SW480 (cell line): Measurements from ENCODE around the gene DOK6.
A peak's percentile ranks its signal among the peaks of the same experiment; 100 is the strongest.
"Not testable (repeated sequence)": the region's sequence is repeated elsewhere in the genome, so short reads cannot be mapped to it uniquely, and the experiment has no call there.

Experiments
- DNase-seq: peaks from one replicate; pipeline ENCODE4 v3.0.0-alpha.2; 2016; ENCODE audit warnings: low spot score

The DOK6 gene

DNA sequence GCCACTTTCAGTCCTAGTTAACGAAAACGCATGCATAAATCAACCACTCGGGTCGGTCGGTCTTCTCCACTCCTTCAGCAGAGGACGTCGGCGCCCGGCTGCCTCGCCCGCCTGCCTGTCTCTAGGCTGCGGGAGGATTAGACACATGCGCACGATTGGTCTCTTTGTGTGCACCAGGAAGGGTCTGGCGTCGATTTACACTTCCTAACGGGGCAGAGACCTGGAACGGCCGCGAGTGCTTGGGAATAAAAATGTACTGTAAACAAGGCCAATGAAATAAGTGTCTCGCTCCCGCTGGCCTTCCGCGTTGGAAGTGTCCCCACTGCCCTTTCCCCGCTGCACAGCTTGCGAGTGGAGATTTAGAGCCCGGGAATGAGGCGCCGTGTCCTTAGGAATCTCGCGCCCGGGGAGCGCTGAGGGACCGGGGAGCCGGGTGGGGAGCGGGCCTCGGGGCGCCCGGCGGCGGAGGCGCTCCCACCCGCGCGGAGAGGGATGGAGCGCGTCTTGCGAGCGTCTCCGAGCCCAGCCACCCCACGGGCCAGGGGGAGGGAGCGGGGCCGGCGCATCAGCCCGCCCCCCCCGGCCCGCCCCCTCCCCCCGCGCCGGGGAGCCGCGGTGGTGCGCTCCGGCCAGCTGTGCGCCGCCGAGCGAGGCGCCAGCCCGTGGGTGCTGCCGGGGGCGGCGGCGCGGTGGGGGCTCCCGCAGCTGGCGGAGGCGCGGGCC, at the start of gene DOK6:
TSS of gene DOK6 (plus strand) at position 636 of the 723 bp plus-strand sequence.
- no peak for DNase-seq

DNA sequence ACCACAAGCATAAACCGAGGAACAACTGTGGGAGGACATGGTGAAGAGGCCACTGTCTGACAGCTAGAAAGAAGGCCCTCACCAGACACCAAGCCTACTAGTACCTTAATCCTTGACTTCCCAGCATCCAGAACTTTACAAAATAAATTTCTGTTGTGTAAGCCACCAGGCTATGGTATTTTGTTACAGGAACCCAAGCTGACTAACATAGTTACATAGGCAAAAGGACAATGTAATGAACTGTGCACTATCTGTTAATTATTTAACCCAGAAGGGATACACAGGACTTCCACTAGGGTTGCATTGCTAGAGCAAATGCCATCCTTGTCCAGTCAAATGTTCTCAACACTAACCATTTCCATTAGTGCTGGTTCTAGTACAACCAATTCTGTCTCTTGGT, 47.7 kb upstream of the DOK6 start:
- no peak for DNase-seq

DNA sequence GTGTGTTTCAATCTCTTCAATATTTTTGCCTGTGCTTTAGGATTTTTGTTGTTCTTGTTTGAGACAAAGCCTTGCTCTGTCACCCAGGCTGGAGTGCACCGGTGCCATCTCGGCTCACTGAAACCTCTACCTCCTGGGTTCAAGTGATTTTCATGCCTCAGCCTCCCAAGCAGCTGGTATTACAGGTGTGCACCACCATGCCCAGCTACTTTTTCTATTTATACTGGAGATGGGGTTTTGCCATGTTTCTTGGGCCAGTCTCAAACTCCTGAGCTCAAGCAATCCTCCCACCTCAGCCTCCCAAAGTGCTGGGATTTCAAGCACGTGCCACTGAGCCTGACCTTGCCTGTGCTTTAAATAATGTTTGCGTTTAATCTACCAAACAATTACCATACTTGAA, 43.1 kb upstream of the DOK6 start:
- DNase-seq: no peak

DNA sequence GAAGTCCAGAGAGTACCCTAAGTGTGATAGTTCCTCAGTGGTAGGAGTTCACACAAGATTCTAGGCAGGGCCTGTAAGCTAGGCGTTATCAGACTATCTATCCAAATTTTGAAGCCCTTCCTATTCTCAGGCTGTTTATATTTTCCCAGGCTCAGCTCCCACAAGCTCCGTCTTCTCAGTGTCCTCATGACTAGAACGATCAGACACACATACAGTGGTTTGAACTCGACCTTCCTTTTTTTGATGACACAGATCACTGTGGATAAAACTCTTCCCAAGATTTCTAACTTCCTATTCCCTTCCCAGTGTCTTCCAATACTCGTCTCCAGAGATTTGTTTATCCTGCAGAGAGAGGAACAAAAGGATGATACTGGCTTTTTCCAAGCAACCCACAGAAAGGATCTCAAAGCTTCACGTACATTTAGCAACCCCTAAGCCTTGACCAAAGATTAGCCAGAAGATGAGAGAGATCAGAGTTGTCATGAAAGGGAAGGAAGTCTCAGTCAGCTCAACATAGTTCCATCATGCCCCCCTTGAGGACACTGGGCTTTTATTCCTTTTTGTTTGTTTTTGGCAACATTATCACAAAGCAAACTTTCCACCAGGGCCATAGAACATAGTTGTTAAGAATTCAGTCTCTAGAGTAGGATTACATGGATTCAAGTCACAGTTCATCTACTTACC, 42.3 kb upstream of the DOK6 start:
- DNase-seq: no peak

DNA sequence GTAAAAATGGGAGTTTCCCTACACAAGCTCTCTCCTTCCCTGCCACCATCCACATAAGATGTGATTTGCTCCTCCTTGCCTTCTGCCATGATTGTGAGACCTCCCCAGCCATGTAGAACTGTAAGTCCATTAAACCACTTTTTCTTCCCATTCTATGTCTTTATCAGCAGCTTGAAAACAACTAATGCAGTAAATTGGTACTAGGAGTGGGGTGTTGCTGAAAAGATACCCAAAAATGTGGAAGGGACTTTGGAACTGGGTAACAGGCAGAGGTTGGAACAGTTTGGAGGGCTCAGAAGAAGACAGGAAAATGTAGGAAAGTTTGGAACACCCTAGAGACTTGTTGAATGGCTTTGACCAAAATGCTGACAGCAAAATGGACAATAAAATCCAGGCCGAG, 40.9 kb upstream of the DOK6 start:
- not testable (repeated sequence) for DNase-seq

DNA sequence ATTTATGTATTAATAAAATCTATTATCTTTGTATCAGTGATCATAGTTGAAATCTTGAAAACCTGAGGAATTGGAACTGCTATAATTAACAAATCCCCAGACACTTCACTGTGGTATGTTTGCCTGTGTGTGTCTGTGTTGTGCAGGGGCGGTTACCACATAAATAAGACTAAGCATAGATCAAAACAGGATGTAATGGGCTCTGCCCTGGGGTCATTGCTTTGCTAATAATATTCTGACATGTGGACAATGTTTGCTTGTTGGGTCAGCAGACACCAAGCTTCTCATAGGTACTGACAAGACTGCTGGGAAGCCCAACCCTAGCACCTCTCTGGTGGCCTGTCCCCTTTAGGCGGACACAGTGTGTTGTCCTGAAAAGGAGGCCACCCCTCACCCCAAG, 35.8 kb upstream of the DOK6 start:
- DNase-seq: no peak

DNA sequence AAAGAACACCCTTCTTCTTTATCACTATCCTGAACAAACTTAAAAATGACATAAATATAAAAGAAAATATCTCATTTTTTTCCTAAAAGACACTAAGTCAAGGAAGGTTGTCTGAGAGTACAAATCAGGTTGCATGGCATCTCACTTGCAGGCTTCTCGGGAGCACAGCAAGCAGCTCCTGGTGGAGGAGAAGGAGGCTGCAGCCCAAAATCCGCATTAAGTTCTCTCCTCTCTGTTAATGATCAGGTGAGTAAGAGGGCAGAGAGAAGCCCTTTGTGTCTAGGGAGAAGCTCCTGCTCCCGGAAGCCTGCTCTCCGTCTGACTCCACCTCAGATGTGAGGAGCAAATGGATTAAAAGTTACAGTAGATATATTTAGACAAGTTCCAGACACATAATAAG, 35.0 kb upstream of the DOK6 start:
- no peak for DNase-seq

DNA sequence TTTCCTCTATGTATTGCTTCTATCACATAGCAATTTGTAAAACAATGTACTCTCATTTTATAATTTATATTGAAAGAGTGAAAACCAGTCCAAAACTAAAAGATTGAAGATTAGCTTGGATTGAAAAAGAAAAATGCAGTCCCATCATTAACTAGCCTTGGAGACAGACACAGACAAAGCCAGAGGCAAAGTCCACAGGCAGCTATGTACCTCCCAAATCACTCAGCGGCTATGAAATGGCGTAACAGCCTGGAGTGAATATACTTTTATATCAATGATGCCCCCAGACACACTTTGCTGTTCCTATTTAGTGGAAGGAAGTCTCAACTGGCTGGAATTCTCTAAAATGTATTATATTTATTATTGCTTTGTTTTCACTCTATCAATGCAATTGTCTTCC, 33.6 kb upstream of the DOK6 start:
- no peak for DNase-seq

DNA sequence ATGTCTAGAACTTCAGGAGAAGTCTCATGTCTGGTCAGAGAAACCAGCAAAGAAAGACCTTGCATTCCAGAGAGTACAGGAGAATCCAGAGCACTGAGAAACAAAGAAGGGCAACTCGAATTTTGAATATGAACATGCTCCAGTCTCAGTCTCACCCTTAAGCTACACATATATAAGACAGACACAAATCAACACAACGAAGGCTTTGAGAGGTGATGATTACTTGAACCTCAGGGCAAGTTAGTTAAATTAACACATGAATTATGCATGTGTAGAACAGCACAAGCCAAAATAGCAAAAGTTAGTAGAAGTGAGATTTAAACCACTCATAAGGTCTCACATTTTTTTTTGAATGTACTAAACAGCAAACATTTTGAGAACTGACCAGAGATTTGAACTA, 29.0 kb upstream of the DOK6 start:
- no peak for DNase-seq

DNA sequence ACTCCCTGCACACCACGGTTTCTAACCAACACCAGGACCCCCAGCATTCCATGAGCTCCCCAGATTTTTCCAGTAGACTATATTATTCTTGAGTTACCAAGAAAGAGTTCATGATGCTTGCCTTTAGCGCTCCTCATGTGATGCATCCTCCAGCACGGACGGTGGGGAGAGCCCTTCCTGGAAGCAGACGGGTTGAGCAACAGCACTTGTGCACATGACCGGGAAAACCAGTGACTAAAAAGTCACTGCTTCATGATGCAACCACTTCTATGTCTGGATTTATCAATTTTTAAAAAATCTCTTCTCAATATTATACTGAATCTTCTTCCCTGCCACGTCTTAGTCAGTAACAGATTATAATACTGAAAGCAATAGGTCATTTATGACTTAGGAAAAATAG, 20.4 kb upstream of the DOK6 start:
- no peak for DNase-seq

DNA sequence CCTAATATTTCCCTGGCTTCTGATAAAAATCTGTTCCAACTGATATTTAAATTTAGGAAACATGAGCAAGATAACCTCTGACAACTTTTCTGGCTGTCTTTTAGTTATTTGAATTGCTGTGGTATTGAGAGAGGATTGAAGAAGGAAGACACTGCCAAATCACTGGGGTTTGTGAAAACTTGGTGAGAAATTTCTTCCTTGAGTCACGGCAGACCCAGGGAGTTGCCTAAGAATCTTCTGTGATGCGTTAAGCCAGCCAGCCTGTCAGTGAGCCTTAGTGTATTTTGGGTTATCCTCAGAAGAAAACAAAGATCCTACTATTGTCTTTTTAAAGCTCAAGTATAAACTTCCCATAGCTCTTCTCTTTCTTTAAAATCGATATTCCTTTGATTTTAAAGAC, 17.5 kb upstream of the DOK6 start:
- DNase-seq: no peak

DNA sequence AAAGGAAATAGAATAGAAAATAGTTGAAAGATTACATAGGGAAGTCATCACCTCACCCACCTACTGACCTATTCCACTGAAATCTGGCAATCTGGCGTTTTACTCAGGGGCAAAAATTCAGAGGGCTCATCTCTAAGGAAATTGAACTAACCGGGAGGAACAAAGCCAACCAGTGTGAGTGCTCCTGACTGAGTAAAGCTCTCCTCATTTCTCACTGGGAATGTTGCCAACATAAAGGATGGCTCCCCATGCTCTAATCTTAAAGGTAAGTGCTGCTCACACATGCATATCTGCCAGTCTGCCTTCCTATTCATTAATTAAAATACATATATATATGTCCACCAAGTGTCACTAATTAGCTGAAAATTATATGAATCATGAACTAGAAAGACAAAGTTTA, 13.5 kb upstream of the DOK6 start:
- DNase-seq: no peak

DNA sequence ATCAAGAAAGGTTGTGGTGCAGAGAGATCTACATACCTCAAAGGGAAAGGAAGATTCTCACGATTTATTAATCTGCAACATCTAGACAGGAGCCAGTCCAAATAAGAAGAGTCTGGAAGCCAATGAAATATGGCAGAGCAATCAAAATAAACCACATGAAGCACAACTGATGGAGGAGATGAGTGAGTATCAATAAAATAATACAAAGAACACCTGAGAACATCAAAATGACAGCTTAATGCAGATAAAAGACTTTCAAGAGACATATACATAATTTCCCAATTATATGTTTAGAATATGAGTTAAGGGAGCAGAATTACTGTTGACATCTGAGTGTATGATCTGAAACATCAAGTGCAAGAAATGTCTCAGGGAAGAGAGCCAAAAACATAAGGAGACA, 12.5 kb upstream of the DOK6 start:
- DNase-seq: no peak

DNA sequence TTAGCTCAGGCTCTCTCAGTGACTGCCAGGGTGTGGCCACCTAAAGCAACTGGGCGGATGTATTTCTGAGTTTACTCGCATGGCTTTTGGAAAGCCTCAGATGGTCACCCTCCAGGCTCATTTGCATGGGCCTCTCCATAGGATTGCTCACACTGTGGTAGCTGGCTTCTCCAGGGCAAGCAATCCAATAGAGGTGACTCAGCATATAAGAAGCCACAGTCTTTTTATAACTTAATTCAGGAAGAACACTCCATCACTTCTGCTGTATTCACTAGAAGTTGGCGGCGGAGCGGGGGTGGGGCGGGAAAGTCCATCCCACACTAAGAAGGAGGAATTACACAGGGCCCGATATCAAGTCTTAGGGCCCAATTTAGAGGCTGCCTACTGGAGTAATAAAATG, 3.6 kb upstream of the DOK6 start:
- peak; percentile 58 for DNase-seq

DNA sequence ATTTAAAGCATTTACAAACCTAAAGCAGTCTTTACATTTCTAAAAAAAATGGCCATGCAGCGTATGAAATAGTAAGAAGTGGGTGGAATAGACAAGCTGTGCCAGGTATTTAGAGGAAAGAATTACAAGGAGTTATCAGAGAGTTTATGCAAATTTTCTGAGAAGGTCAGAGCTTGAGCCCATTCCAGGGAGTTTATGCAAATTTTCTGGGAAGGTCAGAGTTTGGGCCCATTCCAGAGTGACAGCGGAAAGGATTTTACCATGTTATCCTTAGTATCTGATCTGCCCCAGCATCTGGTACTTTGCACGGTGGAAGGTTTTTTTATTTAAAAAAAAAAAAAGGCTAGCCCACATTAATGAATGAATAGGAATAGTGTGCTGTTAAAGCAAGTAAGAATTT, 1.4 kb upstream of the DOK6 start:
- DNase-seq: no peak

DNA sequence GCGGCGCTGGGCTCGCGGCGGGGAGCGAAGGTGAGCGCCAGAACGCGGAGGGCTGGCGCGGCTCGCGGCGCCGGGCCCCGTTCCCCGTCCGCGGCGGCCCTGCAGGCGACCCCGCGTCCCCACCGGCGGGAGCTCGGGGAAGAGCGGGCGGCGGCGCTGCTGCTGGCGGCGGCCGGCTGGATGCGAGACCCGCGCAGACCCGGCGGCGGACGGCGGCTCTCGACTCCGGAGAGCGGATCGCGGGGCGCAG, 213 bp downstream of the DOK6 start:
- DNase-seq: no peak

DNA sequence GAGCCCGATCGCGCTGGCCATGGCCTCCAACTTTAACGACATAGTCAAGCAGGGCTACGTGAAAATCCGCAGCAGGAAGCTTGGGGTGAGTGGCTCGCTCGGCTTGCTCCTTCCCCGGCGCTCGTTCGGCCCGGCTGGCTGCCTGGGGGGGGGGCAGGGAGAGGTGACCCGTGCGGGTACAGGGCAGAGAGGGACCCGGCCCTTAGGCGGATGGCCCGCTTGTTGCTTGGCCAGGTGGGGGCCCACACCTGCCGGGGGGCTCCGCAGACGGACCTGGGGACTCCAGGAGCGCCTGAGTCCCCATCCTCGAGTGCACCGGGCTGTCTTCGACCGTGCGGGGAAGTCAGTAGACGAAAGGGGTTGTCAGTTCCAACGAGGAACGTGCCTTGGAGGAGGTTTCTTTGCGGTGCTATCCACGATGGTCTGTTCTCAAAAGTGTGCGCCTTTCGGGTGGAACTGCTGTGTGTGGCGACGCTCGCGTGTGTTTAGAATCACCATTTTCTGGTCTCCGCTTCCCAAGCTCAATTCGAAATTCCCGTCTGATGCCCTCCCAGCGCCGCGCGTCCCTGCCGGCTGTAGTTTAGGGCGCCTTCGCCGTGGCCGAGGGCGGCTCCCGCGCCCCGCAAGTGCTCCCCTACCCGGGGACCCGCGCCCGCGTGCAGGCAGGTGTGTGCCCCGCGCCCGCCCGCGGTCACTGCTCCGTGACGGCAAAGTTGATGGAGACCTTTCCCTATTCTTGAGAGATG, 711 bp downstream of the DOK6 start:
- no peak for DNase-seq

DNA sequence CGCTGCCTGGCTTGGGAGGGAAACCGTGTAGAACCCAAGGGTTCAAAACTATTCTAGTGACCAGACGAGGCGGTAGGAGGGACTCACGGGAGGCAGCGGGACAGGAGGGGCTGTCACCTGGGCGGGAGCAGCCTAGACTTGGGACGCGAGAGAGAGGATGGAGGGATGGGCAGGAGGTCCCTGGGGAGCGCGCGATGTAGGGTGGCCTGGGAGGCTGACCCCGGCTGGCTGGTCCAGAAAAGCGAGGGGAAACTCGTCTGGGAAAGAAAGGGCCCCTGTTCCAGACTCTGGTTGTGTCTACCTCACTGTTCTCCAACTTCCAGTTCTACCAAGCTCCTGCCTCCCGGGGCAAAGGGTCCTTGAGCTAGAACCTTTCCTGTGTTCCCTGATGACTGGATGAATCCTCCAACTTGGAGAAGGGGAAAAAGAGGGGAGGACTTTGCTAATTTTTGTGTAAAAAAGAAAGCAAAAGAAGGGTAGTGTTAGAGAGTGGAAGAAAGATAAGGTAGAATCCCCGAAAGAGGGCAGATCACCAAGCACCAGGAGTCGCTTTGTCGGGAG, 1.4 kb downstream of the DOK6 start:
- DNase-seq: no peak

DNA sequence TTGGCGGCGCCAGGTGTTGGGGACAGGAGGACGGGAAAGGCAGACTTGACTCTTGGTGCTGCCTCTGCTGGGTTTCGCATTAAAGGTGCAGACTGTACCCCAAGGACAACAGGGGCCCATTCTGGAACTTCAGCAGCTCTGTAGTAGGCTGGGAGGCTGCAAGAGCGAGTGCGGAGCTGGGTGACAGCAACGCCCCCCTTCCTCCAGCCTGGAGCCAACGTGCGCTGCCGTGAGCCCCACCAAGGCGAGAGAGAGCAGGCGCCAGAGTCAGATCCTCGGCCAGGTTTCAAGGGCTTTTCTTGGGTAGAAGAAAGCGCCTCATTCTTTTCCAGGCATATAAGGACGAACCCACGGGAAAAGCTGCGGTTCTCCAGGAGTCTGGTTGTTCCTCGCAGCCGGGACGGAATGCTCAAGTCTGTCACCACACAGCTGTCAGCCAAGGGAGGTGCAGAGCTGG, 1.9 kb downstream of the DOK6 start:
- DNase-seq: no peak

DNA sequence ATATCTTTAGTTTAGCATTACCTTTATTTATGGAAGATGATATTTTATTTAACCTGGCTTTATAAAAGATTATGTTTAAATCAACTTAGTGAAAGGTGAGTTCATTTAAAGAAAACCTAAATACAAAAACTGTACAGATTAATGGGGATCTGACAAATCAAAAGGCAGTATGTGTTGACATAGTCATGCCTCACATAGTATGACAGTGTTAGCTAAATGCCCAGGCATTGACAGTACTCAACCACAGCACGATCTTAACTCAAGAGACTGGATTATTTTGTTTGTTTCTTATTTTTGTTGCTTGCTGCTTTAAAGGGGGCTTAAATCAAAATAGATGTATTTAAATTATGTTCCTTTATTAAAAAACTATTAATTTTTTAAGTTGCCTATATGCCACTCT, 7.8 kb downstream of the DOK6 start:
- no peak for DNase-seq

DNA sequence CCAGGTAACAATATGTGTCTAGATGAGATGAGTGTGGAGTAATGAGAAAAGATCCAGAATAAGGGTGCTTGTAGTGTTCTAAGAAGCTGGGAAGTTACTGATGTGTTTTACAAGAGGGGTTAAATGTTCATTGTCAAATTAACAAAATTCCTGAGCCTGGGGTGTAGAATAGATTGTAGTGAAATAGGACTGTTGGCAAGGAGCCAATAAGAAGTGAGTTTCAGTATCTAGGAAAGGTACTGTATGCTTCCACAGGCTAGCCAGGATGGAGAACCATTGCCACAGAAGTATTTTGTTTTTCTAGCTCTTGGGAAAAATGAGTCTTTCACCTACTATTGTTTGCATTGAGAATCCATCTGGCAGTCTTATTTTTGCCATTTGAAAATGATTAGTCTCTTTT, 10.5 kb downstream of the DOK6 start:
- no peak for DNase-seq

DNA sequence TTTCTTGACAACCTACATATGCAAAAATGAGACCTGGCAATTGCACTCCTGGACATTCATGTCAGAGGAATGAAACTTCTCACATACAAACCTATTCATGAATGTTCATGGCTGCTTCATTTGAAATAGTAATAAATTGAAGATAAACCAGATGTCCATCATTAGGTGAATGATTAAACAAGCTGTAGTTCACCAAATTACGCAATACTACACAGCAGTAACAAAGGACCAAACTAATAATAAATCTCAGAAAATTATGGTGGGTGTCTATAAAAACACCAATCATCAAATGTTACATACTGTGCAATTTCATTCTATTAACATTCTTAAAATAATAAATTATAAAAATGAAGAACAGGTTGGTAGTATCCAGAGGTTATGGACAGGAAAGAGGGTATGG, 13.5 kb downstream of the DOK6 start:
- DNase-seq: no peak

DNA sequence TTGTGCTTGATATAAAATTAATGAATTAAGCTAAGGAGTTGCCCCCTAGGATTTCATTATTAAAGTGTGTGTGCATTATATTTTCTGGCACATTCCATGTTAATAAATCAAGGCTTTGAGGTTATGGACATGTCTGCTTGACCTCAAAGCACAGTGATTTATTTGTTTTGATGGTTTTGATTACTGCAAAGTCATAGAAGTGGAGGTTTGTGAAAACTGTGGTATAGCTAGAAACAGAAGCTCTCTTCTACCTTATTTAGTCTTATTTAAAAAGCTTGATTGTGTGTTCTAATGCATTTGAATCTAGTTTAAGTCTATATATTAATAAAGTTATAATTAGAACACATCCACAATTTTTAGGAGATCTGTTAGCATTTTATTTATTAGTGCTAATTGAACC, 32.2 kb downstream of the DOK6 start:
- no peak for DNase-seq
